Hepatocyte (in vitro differentiated cells): ENCODE results near the gene IL17RE. TPM values are rescaled to one million over a fixed set of nuclear protein-coding genes. Genes with fewer than 3 reads are reported as not detected.

ENCODE experiments used
- DNase-seq: peaks from one replicate; pipeline ENCODE4 v3.0.0-alpha.2; 2016; ENCODE audit warnings: low spot score
- H2AFZ ChIP-seq: fragments of 200-600 bp; sonication (generic); 2 replicates; pipeline ENCODE4 v1.6.0; 2016; ENCODE audit warnings: antibody characterized with exemption, mild to moderate bottlenecking
- H3K27ac ChIP-seq: fragments of 200-600 bp; sonication (generic); 2 replicates; pipeline ENCODE4 v1.5.1; 2016; ENCODE audit warnings: mild to moderate bottlenecking
- H3K27me3 ChIP-seq: fragments of 200-600 bp; sonication (generic); 2 replicates; pipeline ENCODE4 v1.6.1; 2016
- H3K36me3 ChIP-seq: fragments of 200-600 bp; sonication (generic); replicated peaks from 2 replicates; pipeline ENCODE4 v1.5.1; 2016; ENCODE audit warnings: low read depth; ENCODE audit not compliant: insufficient read depth
- H3K4me1 ChIP-seq: fragments of 200-600 bp; sonication (generic); 2 replicates; pipeline ENCODE4 v1.5.1; 2016; ENCODE audit warnings: mild to moderate bottlenecking, moderate library complexity; ENCODE audit not compliant: insufficient read depth
- H3K4me2 ChIP-seq: fragments of 200-600 bp; sonication (generic); 2 replicates; pipeline ENCODE4 v1.6.0; 2016
- H3K4me3 ChIP-seq: fragments of 200-600 bp; sonication (generic); 2 replicates; pipeline ENCODE4 v1.5.1; 2016; ENCODE audit warnings: mild to moderate bottlenecking
- H3K79me2 ChIP-seq: fragments of 200-600 bp; sonication (generic); 2 replicates; pipeline ENCODE4 v1.6.0; 2017; ENCODE audit warnings: mild to moderate bottlenecking
- H3K9me2 ChIP-seq: fragments of 200-600 bp; sonication (generic); replicated peaks from 2 replicates; pipeline ENCODE4 v1.6.0; 2017; ENCODE audit warnings: mild to moderate bottlenecking; ENCODE audit not compliant: insufficient read depth
- H3K9me3 ChIP-seq: fragments of 200-600 bp; sonication (generic); 2 replicates; pipeline ENCODE4 v1.5.1; 2016; ENCODE audit warnings: low read depth, mild to moderate bottlenecking
- H4K20me1 ChIP-seq: fragments of 200-600 bp; sonication (generic); 2 replicates; pipeline ENCODE4 v1.6.0; 2016; ENCODE audit warnings: mild to moderate bottlenecking; ENCODE audit not compliant: insufficient read depth, poor library complexity, severe bottlenecking
- EZH2 ChIP-seq: fragments of 200-600 bp; sonication (generic); IDR thresholded peaks from 2 replicates; pipeline ENCODE4 v1.6.1; 2016; ENCODE audit warnings: antibody characterized with exemption, mild to moderate bottlenecking, borderline replicate concordance
- EZH2phosphoT487 ChIP-seq: fragments of 200-600 bp; sonication (generic); IDR thresholded peaks from one replicate; pipeline ENCODE4 v1.6.1; 2018; ENCODE audit warnings: antibody characterized with exemption, mild to moderate bottlenecking, low read depth, moderate library complexity; ENCODE audit not compliant: unreplicated experiment, severe bottlenecking
- WGBS: methylation state at CpG from one replicate; pipeline ENCODE4 v1.1.6; 2016; ENCODE audit warnings: low lambda C conversion rate; ENCODE audit errors: missing lambda C conversion rate; 5-methylcytosine and 5-hydroxymethylcytosine counted together
- polyA plus RNA-seq: library from polyadenylated mRNA; unstranded; fragments of >200 nt; fragmentation: Nextera tagmentation; extraction: Ambion mirVana; gene quantifications from 2 replicates; pipeline ENCODE4 v1.2.1, GENCODE V29; 2016
- total RNA-seq: library from RNA; depleted of rRNA; stranded (reverse); fragments of >200 nt; gene quantifications from 2 replicates; pipeline ENCODE4 v1.2.3, GENCODE V29; 2014
- TF ChIP-seq, protein P1 (sequence below): fragments of 200-600 bp; sonication (generic); IDR thresholded peaks from 2 replicates; pipeline ENCODE4 v1.5.1; 2016; ENCODE audit warnings: antibody characterized with exemption, mild to moderate bottlenecking; ENCODE audit not compliant: poor library complexity

The IL17RE gene
- total and polyA plus RNA-seq, 2 experiments from 2014 or later, result 6.8 to 9.1 TPM

- no peaks in the 10 kb centered on the region for H3K27me3 ChIP-seq
- H3K4me3 ChIP-seq, result no peak within 1 kb of the TSS
- H3K36me3 ChIP-seq, result no peaks in the 10 kb centered on the region
- DNase-seq, result no peak
- H3K79me2 ChIP-seq, result no peaks in the 10 kb centered on the region
- H3K9me3 ChIP-seq, result no peaks in the 10 kb centered on the region
- 88% methylated on average over 7 of the region's 7 CpGs for WGBS
- no peaks in the 10 kb centered on the region for H3K9me2 ChIP-seq
- no peak within 1 kb of the TSS for H2AFZ ChIP-seq
- no peaks in the 10 kb centered on the region for H4K20me1 ChIP-seq
- TF ChIP-seq EZH2phosphoT487 (no peak), EZH2 (no peak)
- TF ChIP-seq, protein P1, sequence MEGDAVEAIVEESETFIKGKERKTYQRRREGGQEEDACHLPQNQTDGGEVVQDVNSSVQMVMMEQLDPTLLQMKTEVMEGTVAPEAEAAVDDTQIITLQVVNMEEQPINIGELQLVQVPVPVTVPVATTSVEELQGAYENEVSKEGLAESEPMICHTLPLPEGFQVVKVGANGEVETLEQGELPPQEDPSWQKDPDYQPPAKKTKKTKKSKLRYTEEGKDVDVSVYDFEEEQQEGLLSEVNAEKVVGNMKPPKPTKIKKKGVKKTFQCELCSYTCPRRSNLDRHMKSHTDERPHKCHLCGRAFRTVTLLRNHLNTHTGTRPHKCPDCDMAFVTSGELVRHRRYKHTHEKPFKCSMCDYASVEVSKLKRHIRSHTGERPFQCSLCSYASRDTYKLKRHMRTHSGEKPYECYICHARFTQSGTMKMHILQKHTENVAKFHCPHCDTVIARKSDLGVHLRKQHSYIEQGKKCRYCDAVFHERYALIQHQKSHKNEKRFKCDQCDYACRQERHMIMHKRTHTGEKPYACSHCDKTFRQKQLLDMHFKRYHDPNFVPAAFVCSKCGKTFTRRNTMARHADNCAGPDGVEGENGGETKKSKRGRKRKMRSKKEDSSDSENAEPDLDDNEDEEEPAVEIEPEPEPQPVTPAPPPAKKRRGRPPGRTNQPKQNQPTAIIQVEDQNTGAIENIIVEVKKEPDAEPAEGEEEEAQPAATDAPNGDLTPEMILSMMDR, result no peak
- H3K4me2 ChIP-seq, result peak within 1 kb of the TSS; percentile 53
- H3K4me1 ChIP-seq, result peaks cover 38% of the 10 kb centered on the region
- peak within 1 kb of the TSS; percentile 91 for H3K27ac ChIP-seq
Observed at GRCh38 chr3:9879830-9880549, 22.7 kb upstream of the IL17RE start, which contains the start of gene CIDEC. Gene CIDEC, minus strand, starts transcription at chr3:9880253. Its CDS starts 1,767 bp downstream, at chr3:9878486.

GRCh38 chr3:9881441-9881840 lies 21.2 kb upstream of the IL17RE start:
- no peaks in the 10 kb centered on the region for H3K27me3 ChIP-seq
- H3K9me3 ChIP-seq, result no peaks in the 10 kb centered on the region
- H3K4me2 ChIP-seq, result no peak overlapping the region
- TF ChIP-seq, protein P1, result no peak
- TF ChIP-seq EZH2phosphoT487 (no peak), EZH2 (no peak)
- no peaks in the 10 kb centered on the region for H4K20me1 ChIP-seq
- H3K4me3 ChIP-seq, result no peak overlapping the region
- no peak for DNase-seq
- WGBS, result 96% methylated on average over 1 of the region's 1 CpG
- no peaks in the 10 kb centered on the region for H3K36me3 ChIP-seq
- H2AFZ ChIP-seq, result no peak overlapping the region
- H3K4me1 ChIP-seq, result peaks cover 35% of the 10 kb centered on the region
- H3K27ac ChIP-seq, result no peak overlapping the region
- no peaks in the 10 kb centered on the region for H3K79me2 ChIP-seq
- H3K9me2 ChIP-seq, result no peaks in the 10 kb centered on the region

- peak overlapping the region; percentile 57 for H3K4me2 ChIP-seq
- 63% methylated on average over 7 of the region's 7 CpGs for WGBS
Observed at GRCh38 chr3:9883706-9884554, 18.7 kb upstream of the IL17RE start.

More at GRCh38 chr3:9883706-9884554, 18.7 kb upstream of the IL17RE start:
- peak; percentile 48 for DNase-seq
- H4K20me1 ChIP-seq, result no peaks in the 10 kb centered on the region
- peak overlapping the region; percentile 95 for H3K27ac ChIP-seq
- no peaks in the 10 kb centered on the region for H3K27me3 ChIP-seq
- TF ChIP-seq EZH2phosphoT487 (no peak), EZH2 (no peak)
- TF ChIP-seq, protein P1, result no peak
- H3K36me3 ChIP-seq, result no peaks in the 10 kb centered on the region
- H3K9me2 ChIP-seq, result no peaks in the 10 kb centered on the region
- H3K79me2 ChIP-seq, result no peaks in the 10 kb centered on the region
- no peak overlapping the region for H2AFZ ChIP-seq
- H3K4me3 ChIP-seq, result no peak overlapping the region
- peaks cover 25% of the 10 kb centered on the region for H3K4me1 ChIP-seq
- no peaks in the 10 kb centered on the region for H3K9me3 ChIP-seq
